22Rv1 (cell line): ENCODE results near the gene PFDN6.

ENCODE experiments used
- CTCF ChIP-seq: fragments of 450-650 bp; IDR thresholded peaks from 2 replicates; pipeline ENCODE4 v1.5.1; 2017; ENCODE audit warnings: mild to moderate bottlenecking
- ZFX ChIP-seq: fragments of 450-650 bp; IDR thresholded peaks from 2 replicates; pipeline ENCODE4 v1.6.1; 2017; ENCODE audit warnings: antibody characterized with exemption, borderline replicate concordance

GRCh38 chr6:33336495-33336894 lies 47.1 kb downstream of the PFDN6 start:
- TF ChIP-seq CTCF (no peak), ZFX (no peak)
